Esophagus muscularis mucosa (tissue), 4 donors: ENCODE data around the gene ADGRG6. TPM values are rescaled to one million over a fixed set of nuclear protein-coding genes. Genes with fewer than 3 reads are reported as not detected.

Experiments
- DNase-seq: peaks from one replicate; pipeline ENCODE4 v3.0.0-alpha.2; 2017; ENCODE audit errors: extremely low spot score
- H3K27ac ChIP-seq, 4 donors: fragments of 200-600 bp; sonication (generic); replicated peaks in 1 of 4; 1 replicate in 3 of 4; 2 replicates in 1 of 4; pipeline ENCODE4 v1.5.1; 2016 to 2019; ENCODE audit warnings: mild to moderate bottlenecking in 1 of 4
- H3K27me3 ChIP-seq, 4 donors: fragments of 200-600 bp; sonication (generic); one replicate each; pipeline versions ENCODE4 v1.5.1 to v1.6.0; 2016 to 2019
- H3K36me3 ChIP-seq, 4 donors: fragments of 200-600 bp; sonication (generic); one replicate each; pipeline ENCODE4 v1.5.1; 2016 to 2019
- H3K4me1 ChIP-seq, 4 donors: fragments of 200-600 bp; sonication (generic); one replicate each; pipeline ENCODE4 v1.5.1; 2016 to 2019
- H3K4me3 ChIP-seq, 4 donors: fragments of 200-600 bp; sonication (generic); 1 replicate in 2 of 4; 2 replicates in 2 of 4; pipeline ENCODE4 v1.5.1; 2016 to 2019; ENCODE audit warnings: mild to moderate bottlenecking in 4 of 4, moderate library complexity in 1 of 4
- H3K9me3 ChIP-seq, 4 donors: fragments of 200-600 bp; sonication (generic); 1 replicate in 3 of 4; 2 replicates in 1 of 4; pipeline ENCODE4 v1.5.1; 2016 to 2019
- CTCF ChIP-seq, 3 experiments: fragments of 200-600 bp in 2 of 3; fragments of 450-650 bp in 1 of 3; sonication (generic) in 2 of 3; IDR thresholded peaks; one replicate each; pipeline ENCODE4 v1.5.1; 2017 to 2019; ENCODE audit warnings: antibody characterized with exemption in 3 of 3, mild to moderate bottlenecking in 2 of 3, moderate library complexity in 1 of 3
- EP300 ChIP-seq: sonication (generic); formaldehyde crosslinking; IDR thresholded peaks from one replicate; pipeline ENCODE4 v1.6.1; 2017; ENCODE audit warnings: antibody characterized with exemption
- POLR2A ChIP-seq: fragments of 450-650 bp; IDR thresholded peaks from one replicate; pipeline ENCODE4 v1.6.1; 2017; ENCODE audit warnings: antibody characterized with exemption, moderate library complexity, mild to moderate bottlenecking, low read depth
- POLR2AphosphoS5 ChIP-seq, 2 donors: sonication (generic); formaldehyde crosslinking; IDR thresholded peaks; one replicate each; pipeline ENCODE4 v1.6.1; 2017; ENCODE audit warnings: antibody characterized with exemption in 2 of 2
- WGBS: methylation state at CpG from one replicate; pipeline ENCODE4 v1.1.5; 2018; 5-methylcytosine and 5-hydroxymethylcytosine counted together
- intact Hi-C: fragments of 100-400 bp; cut with DNase I; formaldehyde crosslinking; loops from one replicate; pipeline ENCODE4 v1.15.1; 2023
- total RNA-seq, 4 donors: library from RNA; depleted of rRNA; stranded (reverse); fragments of >200 nt; gene quantifications; one replicate each; pipeline versions ENCODE4 v1.1.0 to v1.2.1, GENCODE V29; 2016

The ADGRG6 gene
- total RNA-seq, 4 donors from 2014 or later: 5.5 to 11.8 (median 8.0) TPM

- H3K9me3 ChIP-seq: no peaks in the 10 kb centered on the region
- peaks cover 0 to 13% (median 6%) of the 10 kb centered on the region in 4 donors for H3K4me1 ChIP-seq
- H3K4me3 ChIP-seq: no peak overlapping the region
- 53% methylated on average over 4 of the region's 4 CpGs for WGBS
- TF ChIP-seq CTCF (IDR thresholded peaks at IDR 0.05) (no peak), POLR2AphosphoS5 (IDR thresholded peaks at IDR 0.05) (peak in 1 of 2 donors; percentile 31), EP300 (no peak)
- H3K36me3 ChIP-seq: no peaks in the 10 kb centered on the region
- no peak overlapping the region for H3K27ac ChIP-seq
- no peak for DNase-seq
- no peaks in the 10 kb centered on the region for H3K27me3 ChIP-seq
- intact Hi-C loops: no loop called here
Observed at GRCh38 chr6:142374965-142375733, 73.3 kb downstream of the ADGRG6 start.

GRCh38 chr6:142376115-142376514 lies 74.3 kb downstream of the ADGRG6 start:
- peaks cover 0 to 13% (median 6%) of the 10 kb centered on the region in 4 donors for H3K4me1 ChIP-seq
- H3K27me3 ChIP-seq: no peaks in the 10 kb centered on the region
- H3K27ac ChIP-seq: no peak overlapping the region
- no peak for TF ChIP-seq CTCF (IDR thresholded peaks at IDR 0.05)
- no peak for TF ChIP-seq POLR2A
- no peak for TF ChIP-seq EP300
- no peak for TF ChIP-seq POLR2AphosphoS5 (IDR thresholded peaks at IDR 0.05)
- H3K4me3 ChIP-seq: no peak overlapping the region
- DNase-seq: no peak
- H3K9me3 ChIP-seq: no peaks in the 10 kb centered on the region
- H3K36me3 ChIP-seq: no peaks in the 10 kb centered on the region
- WGBS: 74% methylated on average over 2 of the region's 2 CpGs
- intact Hi-C loops: no loop called here

- H3K27ac ChIP-seq: peak overlapping the region in 1 of 4 donors; percentile 11
- peaks cover 0 to 13% (median 6%) of the 10 kb centered on the region in 4 donors for H3K4me1 ChIP-seq
- no peaks in the 10 kb centered on the region for H3K27me3 ChIP-seq
- intact Hi-C loops: no loop called here
- no peak for DNase-seq
- H3K36me3 ChIP-seq: no peaks in the 10 kb centered on the region
- WGBS: 73% methylated on average over 7 of the region's 7 CpGs
- no peaks in the 10 kb centered on the region for H3K9me3 ChIP-seq
- TF ChIP-seq POLR2AphosphoS5 (IDR thresholded peaks at IDR 0.05) (no peak), POLR2A (no peak), CTCF (IDR thresholded peaks at IDR 0.05) (no peak), EP300 (no peak)
- H3K4me3 ChIP-seq: no peak overlapping the region
Observed at GRCh38 chr6:142376800-142377496, 75.1 kb downstream of the ADGRG6 start.

GRCh38 chr6:142377497-142377848 lies 75.7 kb downstream of the ADGRG6 start:
- WGBS: 96% methylated on average over 4 of the region's 4 CpGs
- no peaks in the 10 kb centered on the region for H3K36me3 ChIP-seq
- no peaks in the 10 kb centered on the region for H3K9me3 ChIP-seq
- TF ChIP-seq POLR2AphosphoS5 (IDR thresholded peaks at IDR 0.05): no peak
- no peak for TF ChIP-seq POLR2A
- no peak for TF ChIP-seq CTCF (IDR thresholded peaks at IDR 0.05)
- TF ChIP-seq EP300: no peak
- no peak overlapping the region for H3K4me3 ChIP-seq
- intact Hi-C loops: no loop called here
- H3K27me3 ChIP-seq: no peaks in the 10 kb centered on the region
- peaks cover 0 to 13% (median 6%) of the 10 kb centered on the region in 4 donors for H3K4me1 ChIP-seq
- no peak overlapping the region for H3K27ac ChIP-seq
- no peak for DNase-seq
